GM19438 (cell line): ENCODE data around the gene STPG3.
A peak's percentile ranks its signal among the peaks of the same experiment; 100 is the strongest.

Experiments used
- ATAC-seq: cut with Tn5 transposase; IDR thresholded peaks from one replicate; pipeline ENCODE4 v1.9.1; 2021; ENCODE audit warnings: low read depth; ENCODE audit not compliant: unreplicated experiment

Gene STPG3

DNA sequence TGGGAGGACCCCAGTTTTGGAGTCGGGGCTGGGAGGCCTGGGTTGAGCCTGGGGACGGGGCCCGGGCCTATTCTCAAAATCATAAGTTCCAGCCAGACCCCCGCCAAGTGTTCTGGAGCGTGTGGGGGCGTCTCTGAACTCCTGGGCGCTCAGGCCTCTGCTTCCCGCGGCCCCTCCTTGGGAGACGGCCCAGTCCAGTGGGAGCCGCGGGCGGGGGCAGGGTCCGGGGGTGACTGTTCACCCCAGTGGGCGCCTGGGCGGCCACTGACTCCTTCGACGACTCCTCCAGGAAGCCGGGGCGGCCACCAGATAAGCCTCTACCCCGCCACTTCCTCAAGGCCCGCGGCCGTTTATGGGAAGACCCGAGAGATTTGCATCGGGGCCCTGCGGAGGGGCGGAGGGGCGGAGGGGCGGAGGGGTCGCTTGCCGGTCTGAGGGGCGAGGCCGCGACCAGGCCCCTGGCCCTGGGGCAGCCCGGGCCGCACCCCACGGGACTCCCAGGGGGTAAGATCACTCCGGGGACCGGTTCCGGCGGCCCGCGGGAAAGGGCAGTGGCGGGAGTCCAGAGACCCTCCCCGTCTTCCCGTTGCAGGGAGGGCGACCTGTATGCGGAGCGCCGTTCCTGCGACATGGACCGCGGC is 27.1 kb downstream of the STPG3 start:
- peak; percentile 5 for ATAC-seq

DNA sequence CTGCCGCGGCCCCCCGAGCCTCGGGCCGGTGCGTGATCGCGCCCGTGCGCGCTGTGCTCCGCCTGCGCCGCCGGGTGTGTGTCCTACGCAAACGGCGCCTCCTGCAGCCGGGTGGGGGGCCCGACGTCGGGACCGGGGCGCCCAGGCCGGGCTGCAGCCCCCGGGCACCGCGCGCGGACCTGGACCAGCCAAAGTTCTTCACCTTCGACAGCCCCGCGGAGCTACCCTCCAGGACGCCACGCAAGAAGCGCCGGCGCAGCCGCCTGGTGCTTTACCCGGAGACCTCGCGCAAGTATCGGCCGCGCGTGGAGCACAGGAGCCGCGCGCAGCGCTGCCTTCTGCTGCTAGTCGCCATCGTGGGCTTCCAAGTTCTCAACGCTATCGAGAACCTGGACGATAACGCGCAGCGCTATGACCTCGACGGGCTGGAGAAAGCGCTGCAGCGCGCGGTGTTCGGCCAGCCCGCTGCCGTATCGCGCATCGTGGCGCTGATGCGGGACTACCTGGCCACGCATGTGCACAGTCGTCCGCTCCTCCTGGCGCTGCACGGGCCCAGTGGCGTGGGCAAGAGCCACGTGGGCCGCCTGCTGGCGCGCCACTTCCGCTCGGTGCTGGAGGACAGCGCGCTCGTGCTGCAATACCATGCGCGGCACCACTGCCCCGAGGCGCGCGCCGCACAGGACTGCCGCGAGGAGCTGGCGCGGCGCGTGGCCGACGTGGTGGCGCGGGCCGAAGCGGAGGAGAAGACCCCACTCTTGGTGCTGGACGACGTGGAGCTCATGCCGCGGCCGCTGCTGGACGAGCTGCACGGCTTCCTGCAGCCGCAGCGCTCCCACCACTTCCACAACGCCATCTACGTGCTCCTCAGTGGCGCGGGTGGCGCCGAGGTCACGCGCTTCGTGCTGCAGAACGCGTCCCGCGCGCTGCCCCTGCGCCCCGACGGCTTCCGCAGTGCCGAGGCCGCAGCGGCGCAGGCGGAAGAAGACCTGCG is 27.9 kb downstream of the STPG3 start:
- no peak for ATAC-seq

DNA sequence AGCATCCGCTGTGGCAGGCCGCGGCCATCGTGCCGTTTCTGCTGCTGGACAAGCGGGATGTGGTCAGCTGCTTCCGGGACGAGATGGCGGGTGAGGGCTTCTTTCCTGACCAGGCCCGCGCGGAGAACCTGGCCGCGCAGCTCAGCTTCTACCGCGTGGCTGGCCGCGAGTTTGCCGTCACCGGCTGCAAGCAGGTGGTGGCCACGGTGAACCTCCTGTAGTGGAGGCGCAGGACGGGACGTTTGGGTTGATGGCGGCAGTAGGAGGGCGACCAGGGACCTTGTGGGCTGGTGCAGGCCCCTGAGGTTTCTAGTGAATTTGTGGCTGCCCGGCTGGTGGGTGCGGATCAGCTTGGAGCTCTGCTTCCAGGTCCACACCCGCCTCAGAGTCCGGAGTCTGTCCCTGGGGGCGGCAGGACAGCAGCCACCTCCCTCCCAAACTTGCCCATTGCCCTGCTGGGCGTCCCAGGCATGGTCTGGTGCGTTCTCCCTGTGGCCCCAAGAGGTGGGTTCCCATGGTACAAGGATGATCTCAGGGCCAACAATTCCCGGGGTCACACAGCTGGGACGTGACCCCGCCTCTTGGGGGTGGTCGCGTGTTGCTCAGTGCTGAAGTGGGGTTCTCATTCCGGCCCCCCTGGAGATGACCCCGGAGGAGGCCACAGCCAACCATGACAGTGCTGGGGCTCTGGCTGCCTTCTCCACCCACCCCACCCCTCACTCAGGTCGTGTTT is 28.8 kb downstream of the STPG3 start:
- no peak for ATAC-seq

DNA sequence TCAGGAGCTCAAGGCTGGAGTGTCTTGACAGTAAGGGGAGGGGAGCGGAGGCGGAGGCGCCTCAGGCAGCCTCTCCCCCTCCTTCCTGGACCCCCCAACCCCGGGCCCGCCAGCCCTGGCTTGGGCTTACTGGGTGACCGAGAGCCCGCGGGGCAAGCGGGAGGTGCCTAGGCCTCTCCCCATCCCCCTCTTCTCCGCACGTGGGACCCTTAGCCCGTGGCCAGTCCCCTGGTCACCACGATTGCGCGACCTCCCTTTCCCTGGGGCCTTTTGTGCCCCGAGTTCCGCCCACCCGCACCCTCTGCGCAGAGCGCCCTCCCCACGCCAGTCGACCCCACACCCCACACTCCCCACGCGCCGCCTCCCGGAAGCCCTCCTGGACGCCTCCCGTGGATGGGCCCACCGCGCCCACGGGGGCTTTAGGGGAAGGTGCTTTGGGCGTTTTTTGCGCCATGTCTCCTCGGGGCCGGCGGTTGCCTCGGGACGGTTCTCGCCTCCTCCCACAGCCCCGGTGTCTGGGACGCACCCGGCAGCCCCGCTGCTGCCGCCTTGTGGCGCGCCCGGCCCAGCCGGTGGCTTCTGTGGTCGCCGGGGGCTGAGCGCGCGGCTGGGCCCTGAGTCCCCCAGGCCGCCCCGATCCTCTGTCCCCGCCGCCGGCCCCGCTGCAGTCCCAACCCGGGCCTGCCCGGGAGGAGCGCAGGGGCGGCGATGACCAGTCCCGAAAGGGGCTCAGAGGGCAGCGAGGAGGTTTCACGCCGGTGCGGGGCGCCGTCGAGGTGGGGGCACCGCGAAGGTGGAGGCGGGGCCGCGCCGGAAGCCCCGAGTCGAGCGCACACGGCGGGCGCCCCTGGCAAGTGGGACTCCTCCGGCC is 29.6 kb downstream of the STPG3 start:
- no peak for ATAC-seq

DNA sequence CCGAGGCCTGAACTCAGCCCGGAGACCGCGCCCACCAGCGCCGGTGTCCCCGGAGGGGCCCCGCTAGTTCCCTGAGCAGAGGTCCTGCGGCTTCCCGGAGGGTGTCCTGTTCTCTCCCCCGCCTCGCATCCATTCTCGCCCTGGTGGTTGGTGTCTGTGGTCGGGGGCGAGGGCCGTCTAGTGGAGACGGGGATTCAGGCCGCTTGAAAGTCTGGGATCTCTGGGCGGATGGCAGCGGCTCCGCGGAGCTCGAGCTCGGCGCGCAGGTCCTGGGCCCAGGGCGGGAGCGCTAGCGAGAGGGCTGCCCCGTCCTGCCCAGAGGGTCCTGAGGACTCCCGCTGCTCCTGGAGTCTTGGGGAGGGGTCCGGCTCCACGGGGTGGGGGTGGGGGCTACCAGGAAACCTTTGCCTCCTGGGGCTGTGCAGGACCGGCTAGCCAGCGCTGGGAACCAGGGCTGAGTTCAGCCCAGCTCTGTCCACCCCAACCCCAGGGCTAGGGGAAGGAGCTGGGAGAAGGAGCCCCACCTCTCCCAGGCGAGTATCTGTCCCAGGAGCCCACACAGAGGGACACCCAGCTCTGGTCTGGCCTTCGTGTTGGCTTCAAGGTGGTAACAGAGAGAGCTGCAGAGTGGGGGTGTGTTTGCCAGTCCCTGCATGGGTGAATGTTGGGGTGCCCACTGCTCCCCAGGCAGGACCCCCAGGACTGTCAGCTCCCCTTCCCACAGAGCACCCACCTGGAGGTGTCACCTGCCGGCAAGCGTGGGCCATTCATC is 30.4 kb downstream of the STPG3 start:
- no peak for ATAC-seq

DNA sequence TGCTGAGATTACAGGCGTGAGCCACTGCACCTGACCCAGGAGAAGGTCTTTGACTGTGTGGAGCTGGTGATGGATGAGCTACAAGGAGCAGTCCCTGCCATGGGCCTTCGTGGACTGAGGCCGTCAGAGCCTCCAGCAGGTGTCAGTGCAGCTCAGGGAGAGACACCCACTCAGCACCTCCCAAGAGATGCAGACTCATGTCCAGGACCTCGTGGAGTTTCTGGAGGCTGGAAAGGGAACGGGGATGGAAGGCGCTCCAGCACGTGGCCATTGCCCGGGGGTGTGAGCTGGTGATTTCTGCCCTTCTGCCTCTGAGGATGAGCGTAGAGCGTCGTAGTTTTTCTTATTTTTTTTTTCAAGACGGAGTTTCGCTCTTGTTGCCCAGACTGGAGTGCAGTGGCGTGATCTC is 35.9 kb downstream of the STPG3 start:
- ATAC-seq: no peak

DNA sequence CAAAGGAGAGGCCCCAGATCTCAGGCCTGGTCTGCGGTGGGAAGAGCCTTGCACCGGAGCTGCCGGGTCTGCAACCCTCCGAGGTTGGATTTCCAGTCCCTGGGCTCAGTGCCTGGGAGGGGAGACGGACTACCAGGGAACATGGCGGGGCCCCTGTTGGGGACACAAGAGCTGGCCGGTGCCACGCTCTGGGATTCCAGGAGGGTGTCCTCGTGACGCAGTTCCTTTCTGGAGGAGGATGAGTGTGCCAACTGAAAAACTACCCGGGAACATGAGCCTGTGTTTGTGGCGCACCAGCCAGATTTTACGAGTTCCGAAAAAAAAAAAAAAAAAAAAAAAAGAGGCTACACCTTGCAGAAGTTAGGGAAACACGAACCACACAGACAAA is 42.0 kb downstream of the STPG3 start:
- ATAC-seq: no peak

DNA sequence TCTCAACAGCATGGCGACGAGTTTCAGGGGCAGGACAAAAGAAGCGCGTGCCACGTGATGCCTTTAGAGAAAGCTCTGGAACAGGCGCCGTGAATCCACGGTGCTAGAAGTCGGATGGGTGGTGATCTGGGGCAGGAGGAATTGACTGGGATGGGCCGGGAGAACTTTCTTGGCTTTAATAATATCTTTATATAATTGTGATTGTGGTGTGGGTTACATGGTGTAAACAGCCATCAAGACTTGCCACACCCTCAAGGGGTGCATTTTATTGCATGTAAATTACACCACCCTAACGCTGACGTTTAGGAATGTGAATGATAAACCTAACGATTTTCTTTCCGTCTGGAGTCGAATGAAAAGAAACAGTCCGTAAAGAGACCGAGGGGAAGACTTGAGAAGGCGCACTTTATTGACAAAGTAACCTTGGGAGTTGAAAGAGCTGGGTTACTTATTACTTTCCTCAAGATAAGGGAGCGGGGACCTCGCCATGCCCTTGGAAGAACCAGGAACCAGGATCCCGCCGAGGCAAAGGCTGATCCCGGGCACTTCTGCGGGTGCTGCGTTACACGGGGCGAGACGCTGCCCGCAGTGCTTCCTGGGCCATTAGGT is 42.5 kb downstream of the STPG3 start:
- ATAC-seq: no peak

DNA sequence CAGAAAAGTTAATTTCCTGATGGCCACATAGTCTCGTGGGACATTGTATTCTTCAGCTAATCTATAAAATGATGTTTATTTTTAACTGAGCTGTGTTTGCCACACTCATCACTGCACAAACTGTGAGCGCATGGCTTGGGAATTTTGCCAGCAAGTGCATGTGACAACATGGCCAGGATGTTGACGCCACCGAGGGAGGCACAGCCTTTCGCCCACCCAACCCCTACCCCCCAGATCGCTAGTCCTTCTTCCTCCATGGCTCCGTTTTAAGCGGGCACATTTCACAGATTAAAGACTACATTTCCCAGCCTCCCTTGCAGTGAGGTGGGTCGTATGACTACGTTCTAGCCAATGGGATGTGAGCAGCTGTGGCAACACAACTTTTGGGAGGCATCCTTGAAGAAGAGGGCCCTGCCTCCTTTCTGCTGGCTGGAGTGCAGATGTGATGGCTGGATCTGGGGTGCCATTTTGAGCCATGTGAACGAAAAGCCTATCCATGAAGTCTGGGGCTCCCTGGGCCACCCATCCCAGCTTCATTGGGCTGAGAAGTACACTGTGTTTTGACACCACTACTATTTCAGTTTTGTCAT is 43.1 kb downstream of the STPG3 start:
- ATAC-seq: no peak

DNA sequence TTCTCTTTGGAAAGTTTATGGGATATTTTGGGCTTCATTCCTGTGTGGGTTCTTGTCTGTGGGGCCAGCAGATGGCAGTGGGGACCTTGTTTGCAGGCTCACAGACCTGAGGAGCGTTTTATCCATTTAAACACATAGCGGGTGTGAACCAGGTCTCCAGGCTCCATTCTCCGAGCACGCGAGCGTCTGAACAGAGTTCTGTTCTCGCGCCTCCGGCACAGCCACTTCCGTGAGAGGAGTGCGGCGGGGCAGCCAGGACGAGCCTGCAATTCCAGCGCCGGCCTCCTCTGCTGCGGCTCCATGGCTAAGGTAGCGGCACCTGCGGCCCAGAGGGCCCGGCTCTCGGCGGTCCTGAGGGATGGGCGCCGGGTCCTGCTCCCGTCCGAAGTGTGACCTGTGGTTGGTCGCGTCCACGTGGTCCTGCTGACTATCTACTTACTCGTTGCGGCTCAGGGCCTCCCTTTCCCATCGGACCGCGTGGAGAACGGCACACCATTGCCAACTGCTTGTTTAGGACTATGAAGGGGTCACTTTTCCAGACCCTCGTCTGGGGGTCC is 43.7 kb downstream of the STPG3 start:
- ATAC-seq: no peak

DNA sequence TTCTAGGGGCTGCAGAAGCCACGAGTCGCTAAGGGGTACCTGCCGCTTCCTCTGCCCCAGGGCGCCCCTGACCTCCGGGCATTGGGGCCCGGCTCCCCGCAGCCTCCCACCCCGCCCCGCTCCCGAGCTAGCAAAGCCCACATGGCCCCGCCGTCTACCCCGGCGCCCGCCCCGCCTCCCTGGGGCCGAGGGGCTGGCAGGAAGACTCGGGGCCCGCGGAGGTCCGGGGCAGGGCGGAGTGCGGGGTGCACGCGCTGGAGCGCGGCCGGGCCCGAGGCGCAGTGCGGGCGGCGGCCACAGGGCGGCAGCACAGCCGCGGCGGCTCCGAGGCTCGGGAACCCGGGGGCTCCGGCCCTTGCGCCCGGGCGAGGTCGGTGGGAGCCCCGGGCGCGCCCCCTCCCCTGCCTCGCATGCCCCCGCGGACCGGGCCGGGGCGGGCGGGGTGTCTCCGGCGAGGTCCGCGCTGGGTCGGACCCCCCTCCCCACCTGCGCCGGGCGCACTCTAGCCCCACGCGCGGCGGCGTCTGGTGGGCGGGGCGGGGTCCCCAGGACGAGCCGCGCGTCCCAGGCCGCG is 44.2 kb downstream of the STPG3 start:
- ATAC-seq: no peak

DNA sequence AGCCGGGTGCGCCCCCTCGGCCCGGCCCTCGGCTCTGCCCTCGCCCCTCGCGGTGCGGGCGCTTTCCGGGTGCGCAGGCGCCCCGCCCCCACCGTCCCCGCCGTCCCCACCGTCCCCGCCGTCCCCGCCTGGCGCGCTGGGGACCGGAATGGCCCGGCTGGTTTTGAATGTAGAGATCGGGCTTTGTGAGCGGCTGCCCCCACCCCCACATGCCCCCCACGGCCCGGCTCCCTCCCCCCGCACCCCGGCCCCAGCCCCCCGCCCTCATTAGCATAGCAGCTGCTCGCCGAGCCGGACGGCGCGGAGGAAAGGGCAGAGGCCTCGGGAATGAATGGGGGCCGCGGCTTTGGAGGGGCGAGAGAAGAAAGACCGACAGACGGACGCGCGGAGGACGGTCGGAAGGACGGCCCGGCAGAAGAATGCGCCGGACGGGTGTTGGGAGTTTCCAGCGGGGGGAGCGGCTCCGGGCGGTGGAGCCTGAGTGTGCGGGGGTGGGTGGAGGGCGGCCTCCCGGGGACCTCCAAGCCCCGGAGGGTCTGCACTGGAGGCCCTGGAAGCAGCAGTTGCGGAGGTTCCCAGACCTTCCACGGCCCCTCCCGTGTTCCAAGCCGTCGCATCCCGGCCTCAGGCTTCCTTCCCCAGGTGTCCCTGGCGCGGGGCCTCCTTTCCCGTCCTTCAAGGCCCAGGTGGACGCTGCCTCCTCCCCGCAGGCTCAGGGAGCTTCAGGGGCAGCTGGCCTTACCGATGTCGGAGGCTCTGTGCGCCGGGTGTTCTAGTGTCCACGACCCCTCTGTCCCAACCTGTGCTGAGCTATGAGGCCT is 45.0 kb downstream of the STPG3 start:
- ATAC-seq: no peak

DNA sequence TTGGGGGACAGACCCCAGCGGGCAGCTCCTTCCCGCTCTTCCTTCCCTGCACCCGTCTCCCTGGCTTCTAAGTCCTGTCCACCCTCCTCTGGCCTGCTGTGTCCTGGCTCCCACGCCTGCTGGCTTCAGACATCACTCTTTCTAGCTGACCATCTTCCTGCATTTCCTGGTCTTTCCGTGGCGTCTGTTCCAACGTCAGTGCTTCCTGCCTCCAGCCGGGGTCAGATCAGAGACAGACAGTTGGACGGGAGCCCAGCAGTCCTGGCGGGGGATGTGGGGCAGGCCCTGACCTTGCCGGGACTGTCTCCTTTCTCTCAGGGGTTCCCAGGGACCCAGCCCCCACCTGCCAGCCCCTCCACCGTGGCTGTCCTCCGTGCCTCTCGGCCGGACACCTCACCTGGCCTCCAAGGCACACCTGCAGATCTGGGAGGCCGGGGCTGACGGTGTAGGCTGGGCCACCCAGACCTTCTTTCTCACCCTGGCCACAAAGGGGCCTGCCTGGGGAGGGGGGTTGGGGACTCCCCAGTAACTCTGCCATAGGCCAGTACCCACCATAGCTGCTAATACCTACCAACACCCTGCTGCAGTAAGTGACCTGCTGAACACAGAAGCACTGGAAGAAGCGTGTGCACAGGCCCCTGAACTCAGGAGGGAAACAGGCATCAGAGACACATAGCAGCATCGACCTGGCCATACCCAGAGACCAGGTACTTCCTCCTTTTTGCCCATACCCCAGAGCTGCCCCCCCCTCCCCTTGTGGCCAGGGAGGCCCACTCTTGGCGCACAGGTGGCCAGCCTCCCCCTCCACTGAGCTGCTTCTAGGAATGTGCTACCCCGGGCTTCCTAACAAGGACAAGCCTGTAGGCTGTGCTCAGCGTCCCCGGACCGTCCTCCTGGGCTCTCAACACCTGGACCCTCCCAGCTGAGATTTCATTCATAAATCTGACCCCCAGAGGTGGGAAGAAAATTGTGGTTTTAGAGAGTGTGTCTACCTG is 45.9 kb downstream of the STPG3 start:
- ATAC-seq: no peak

DNA sequence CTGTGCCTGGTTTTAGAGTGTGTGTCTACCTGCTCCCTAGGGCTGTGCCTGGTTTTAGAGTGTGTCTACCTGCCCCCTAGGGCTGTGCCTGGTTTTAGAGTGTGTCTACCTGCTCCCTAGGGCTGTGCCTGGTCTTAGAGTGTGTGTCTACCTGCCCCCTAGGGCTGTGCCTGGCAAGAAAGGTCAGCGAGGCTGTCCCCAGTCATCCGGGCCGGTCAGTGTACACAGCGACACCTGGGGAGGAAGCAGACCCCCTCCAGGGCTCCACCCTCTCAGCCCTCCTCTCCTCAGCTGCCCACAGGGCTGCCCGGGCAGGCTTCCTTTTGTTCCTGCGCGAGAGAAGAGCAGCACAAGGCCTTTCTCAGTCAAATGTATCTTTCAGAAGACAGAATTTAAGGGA is 46.9 kb downstream of the STPG3 start:
- no peak for ATAC-seq

DNA sequence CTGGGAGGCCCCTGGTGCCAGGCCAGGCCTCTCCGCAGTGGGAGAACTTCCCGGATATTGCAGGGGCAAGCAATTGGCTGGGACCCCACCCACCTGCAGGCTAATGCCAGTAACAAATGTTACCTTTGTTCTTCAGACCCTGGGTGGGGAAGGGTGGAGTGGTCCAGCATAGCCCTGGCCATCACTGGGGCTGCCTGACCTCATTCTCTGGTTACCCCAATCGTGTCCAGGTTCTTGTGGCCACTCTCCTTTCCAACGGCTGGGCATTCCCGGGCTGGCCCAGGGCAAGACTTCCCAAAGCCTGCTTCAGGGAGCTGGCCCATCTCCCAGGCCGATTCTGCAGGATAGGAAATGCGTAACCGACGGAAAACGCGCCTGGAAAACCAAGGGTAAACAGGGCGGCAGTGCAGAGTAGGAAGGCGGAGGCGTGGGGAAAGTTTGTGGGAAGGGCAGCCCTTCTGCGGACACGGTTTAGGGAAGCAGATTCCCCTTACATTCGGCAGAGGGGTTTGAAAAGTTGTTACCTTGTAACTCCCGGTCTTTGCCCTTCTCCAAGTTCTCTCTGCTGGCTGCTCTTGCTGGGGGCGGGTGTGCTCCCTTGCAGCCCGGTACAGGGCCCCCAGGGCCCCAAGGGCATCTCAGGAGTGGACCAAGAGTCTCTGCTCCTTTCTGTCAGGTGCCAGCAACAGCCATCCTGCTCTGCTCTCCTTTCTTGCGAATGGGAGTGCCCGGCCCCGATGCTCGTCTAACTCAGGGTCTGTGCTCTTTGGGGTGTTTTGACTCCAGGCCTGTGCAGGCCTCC is 47.5 kb downstream of the STPG3 start:
- no peak for ATAC-seq
